Nasal cavity respiratory epithelium epithelial cell of viscerocranial mucosa (primary cell): ENCODE measurements around the gene DOCK4. TPM values are rescaled to one million over a fixed set of nuclear protein-coding genes. Genes with fewer than 3 reads are reported as not detected.

Experiments used
- total RNA-seq: library from RNA; depleted of rRNA; stranded (reverse); fragments of >200 nt; gene quantifications from 2 replicates; pipeline ENCODE4 v1.2.3, GENCODE V29; 2014

Gene DOCK4
- 8.0 and 9.6 TPM in 2 replicates for total RNA-seq

GRCh38 chr7:112206238-112206990 is at the start of gene DOCK4, which contains the start of gene ZNF277:
DOCK4 (minus strand) TSS chr7:112206399; CDS start chr7:112206138, 261 bp downstream.
ZNF277 (plus strand) TSS chr7:112206695; CDS start chr7:112206717, 22 bp downstream.

Other genes starting within 250 kb of the DOCK4 start
- gene ZNF277, start 296 bp upstream of the DOCK4 start, total RNA-seq, result 43.2 and 46.8 TPM in 2 replicates
- gene IFRD1, start 244.1 kb upstream of the DOCK4 start, total RNA-seq, result 151 and 179 TPM in 2 replicates